Upper lobe of right lung (tissue), 1 donor: ENCODE measurements around the gene UGT1A7. TPM values are rescaled to one million over a fixed set of nuclear protein-coding genes. Genes with fewer than 3 reads are reported as not detected.

ENCODE experiments used
- ATAC-seq: fragments of 200-7000 bp; cut with Tn5 transposase; one replicate; pipeline ENCODE4 v1.9.1; 2020; ENCODE audit warnings: mild to moderate bottlenecking, moderate library complexity
- DNase-seq: peaks from one replicate; pipeline ENCODE4 v3.0.0-alpha.2; 2020
- H3K27ac ChIP-seq: fragments of 200-600 bp; one replicate; pipeline ENCODE4 v1.8.0; 2022
- H3K27me3 ChIP-seq: fragments of 200-600 bp; one replicate; pipeline ENCODE4 v1.8.0; 2022; ENCODE audit warnings: mild to moderate bottlenecking
- H3K36me3 ChIP-seq: fragments of 200-600 bp; one replicate; pipeline ENCODE4 v1.8.0; 2022
- H3K4me1 ChIP-seq: fragments of 200-600 bp; one replicate; pipeline ENCODE4 v1.8.0; 2022
- H3K4me3 ChIP-seq: fragments of 200-600 bp; one replicate; pipeline ENCODE4 v1.8.0; 2022; ENCODE audit warnings: mild to moderate bottlenecking
- H3K9me3 ChIP-seq: fragments of 200-600 bp; one replicate; pipeline ENCODE4 v1.8.0; 2022
- intact Hi-C: fragments of 100-400 bp; cut with DNase I; formaldehyde crosslinking; loops from one replicate; pipeline ENCODE4 v1.11.0; 2022
- total RNA-seq: library from RNA; stranded (reverse); fragmentation: NEBNext Ultra II Directional; extraction: Animal tissue kit (Norgen Biotek cat#: 25700); gene quantifications from one replicate; pipeline ENCODE4 v1.2.1, GENCODE V29; 2021
- TF ChIP-seq, protein P1 (sequence below): fragments of 200-600 bp; IDR thresholded peaks from one replicate; pipeline ENCODE4 v1.8.0; 2022; ENCODE audit warnings: antibody characterized with exemption
- donor health status: DM: no; HTN: yes; CAD: no; lungs with severe emphysema.

UGT1A7 gene
- total RNA-seq, 1 donor from 2014 or later: not detected

DNA sequence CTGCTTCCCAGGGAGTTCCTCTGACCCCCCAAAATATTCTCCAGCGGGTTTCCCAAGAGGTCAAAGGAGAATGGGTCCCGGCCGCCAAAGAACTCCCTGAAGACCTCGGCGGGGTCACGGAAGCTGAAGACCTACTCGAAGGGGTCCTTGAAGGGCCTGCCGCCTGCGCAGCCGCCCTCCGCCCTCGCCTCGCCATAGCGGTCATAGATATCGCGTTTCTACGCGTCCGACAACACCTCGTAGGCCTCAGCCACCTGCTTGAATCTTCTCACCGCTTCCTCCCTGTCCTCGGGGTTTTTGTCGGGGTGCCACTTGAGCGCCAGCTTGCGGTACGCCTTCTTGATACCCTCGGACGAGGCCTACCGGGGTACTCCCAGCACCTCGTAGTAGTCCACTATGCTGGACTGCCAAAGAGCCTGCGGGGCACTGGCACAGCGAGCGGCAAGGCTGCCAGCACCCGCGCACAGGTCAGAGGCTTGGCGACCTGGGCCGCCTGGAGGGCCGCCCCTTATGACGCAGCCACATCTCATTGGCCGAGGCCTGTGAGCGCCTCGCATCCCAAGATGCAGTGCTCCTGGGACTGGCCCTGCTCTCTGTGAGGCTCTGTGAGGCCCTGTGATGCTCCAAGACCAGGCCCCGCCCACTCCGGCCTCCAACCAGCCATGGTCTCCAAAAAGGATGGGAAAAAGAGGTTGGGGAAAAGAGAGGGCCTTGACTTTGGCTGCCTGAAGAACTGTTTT, 73.3 kb downstream of the UGT1A7 start:
- TF ChIP-seq, protein P1, sequence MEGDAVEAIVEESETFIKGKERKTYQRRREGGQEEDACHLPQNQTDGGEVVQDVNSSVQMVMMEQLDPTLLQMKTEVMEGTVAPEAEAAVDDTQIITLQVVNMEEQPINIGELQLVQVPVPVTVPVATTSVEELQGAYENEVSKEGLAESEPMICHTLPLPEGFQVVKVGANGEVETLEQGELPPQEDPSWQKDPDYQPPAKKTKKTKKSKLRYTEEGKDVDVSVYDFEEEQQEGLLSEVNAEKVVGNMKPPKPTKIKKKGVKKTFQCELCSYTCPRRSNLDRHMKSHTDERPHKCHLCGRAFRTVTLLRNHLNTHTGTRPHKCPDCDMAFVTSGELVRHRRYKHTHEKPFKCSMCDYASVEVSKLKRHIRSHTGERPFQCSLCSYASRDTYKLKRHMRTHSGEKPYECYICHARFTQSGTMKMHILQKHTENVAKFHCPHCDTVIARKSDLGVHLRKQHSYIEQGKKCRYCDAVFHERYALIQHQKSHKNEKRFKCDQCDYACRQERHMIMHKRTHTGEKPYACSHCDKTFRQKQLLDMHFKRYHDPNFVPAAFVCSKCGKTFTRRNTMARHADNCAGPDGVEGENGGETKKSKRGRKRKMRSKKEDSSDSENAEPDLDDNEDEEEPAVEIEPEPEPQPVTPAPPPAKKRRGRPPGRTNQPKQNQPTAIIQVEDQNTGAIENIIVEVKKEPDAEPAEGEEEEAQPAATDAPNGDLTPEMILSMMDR: no peak
- intact Hi-C loops: no loop called here
- Histone ChIP-seq H3K4me3 (no peak overlapping the region), H3K4me1 (no peaks in the 10 kb centered on the region), H3K36me3 (no peaks in the 10 kb centered on the region), H3K27me3 (no peaks in the 10 kb centered on the region), H3K9me3 (no peaks in the 10 kb centered on the region), H3K27ac (no peak overlapping the region)
- no peak for DNase-seq
- ATAC-seq: no peak

DNA sequence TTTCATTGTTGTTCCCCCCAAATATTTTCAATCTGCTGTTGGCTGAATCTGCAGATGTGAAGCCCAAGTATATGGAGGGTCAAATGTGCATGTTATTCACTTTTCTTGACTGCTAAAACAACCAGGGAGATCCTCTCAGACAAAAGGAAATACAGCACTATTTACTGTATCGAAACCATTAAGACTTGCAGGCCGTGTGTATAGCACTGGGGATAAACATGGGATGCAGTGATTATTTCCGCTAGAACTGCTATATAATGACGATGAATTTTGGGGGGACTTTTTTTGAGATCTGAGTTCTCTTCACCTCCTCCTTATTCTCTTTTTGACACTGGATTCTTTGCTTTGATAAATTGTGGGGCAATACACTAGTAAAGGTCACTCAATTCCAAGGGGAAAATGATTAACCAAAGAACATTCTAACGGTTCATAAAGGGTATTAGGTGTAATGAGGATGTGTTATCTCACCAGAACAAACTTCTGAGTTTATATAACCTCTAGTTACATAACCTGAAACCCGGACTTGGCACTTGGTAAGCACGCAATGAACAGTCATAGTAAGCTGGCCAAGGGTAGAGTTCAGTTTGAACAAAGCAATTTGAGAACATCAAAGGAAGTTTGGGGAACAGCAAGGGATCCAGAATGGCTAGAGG, 74.9 kb downstream of the UGT1A7 start:
- ATAC-seq (no peak), DNase-seq (no peak)
- H3K9me3 ChIP-seq: no peaks in the 10 kb centered on the region
- intact Hi-C loops: no loop called here
- no peaks in the 10 kb centered on the region for H3K27me3 ChIP-seq
- no peak overlapping the region for H3K4me3 ChIP-seq
- H3K27ac ChIP-seq: no peak overlapping the region
- no peaks in the 10 kb centered on the region for H3K36me3 ChIP-seq
- H3K4me1 ChIP-seq: no peaks in the 10 kb centered on the region
- TF ChIP-seq, protein P1: no peak

DNA sequence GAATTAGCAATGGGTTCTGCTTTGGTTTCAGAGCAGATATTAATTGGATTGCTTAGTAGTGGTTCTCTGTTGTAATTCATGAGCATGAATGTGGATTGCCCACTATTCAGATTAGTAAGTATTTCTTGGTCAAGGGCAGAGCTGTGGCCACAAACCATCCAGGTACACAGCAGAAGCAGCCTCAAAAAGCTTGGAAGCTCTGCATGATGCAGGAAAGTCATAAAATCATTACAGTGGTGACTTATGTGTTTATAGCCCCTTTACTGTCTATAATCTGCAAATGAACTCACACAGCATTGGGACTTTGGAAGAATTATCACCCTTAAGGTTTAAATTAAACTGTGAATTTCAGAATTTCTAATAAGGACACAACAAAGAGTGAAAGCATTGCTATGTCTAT, 76.4 kb downstream of the UGT1A7 start:
- Histone ChIP-seq H3K4me3 (no peak overlapping the region), H3K27ac (no peak overlapping the region), H3K4me1 (no peaks in the 10 kb centered on the region), H3K36me3 (no peaks in the 10 kb centered on the region), H3K9me3 (no peaks in the 10 kb centered on the region), H3K27me3 (no peaks in the 10 kb centered on the region)
- ATAC-seq (no peak), DNase-seq (no peak)
- intact Hi-C loops: no loop called here
- TF ChIP-seq, protein P1: no peak

DNA sequence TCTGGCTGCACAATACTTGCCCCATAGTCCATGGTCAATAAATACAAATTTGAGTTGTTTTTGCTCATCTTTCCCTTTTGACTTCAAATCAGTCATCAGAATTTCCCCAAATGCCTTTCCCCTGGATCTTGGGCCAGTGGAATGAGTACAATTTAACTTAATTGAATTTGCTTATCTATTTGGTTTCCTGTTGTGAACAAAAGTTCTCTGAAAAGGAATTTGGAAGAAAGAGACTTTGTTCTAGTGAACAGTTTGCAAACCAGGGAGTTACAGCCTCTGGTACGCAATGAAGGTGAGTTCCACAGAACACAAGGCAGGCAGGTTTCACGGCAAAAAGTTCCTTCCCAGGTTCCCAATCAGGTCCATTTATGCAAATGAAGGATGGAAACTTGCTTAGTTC, 77.1 kb downstream of the UGT1A7 start:
- no peak for ATAC-seq
- TF ChIP-seq, protein P1: no peak
- Histone ChIP-seq H3K4me1 (no peaks in the 10 kb centered on the region), H3K27me3 (no peaks in the 10 kb centered on the region), H3K27ac (no peak overlapping the region), H3K9me3 (no peaks in the 10 kb centered on the region), H3K36me3 (no peaks in the 10 kb centered on the region), H3K4me3 (no peak overlapping the region)
- intact Hi-C loops: no loop called here
- DNase-seq: no peak

DNA sequence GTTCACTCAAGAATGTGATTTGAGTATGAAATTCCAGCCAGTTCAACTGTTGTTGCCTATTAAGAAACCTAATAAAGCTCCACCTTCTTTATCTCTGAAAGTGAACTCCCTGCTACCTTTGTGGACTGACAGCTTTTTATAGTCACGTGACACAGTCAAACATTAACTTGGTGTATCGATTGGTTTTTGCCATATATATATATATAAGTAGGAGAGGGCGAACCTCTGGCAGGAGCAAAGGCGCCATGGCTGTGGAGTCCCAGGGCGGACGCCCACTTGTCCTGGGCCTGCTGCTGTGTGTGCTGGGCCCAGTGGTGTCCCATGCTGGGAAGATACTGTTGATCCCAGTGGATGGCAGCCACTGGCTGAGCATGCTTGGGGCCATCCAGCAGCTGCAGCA, 78.3 kb downstream of the UGT1A7 start, which contains the start of gene UGT1A1:
Gene UGT1A1, plus strand, starts transcription at position 228 of the 400 bp plus-strand sequence. Its CDS starts 18 bp downstream, at position 246.
- H3K27ac ChIP-seq: no peak within 1 kb of the TSS
- no peaks in the 10 kb centered on the region for H3K4me1 ChIP-seq
- no peaks in the 10 kb centered on the region for H3K36me3 ChIP-seq
- DNase-seq: no peak
- no peaks in the 10 kb centered on the region for H3K27me3 ChIP-seq
- TF ChIP-seq, protein P1: no peak
- ATAC-seq: no peak
- no peaks in the 10 kb centered on the region for H3K9me3 ChIP-seq
- H3K4me3 ChIP-seq: no peak within 1 kb of the TSS
- intact Hi-C loops: no loop called here
